Gastrocnemius medialis (tissue), 4 donors: ENCODE data around the gene ACACA. TPM values are rescaled to one million over a fixed set of nuclear protein-coding genes. Genes with fewer than 3 reads are reported as not detected.

Experiments
- ATAC-seq, 2 donors: fragments of 150-250 bp; one replicate each; pipeline ENCODE4 v1.9.1; 2016
- DNase-seq, 2 donors: peaks; one replicate each; pipeline ENCODE4 v3.0.0-alpha.2; 2019
- H3K27ac ChIP-seq, 4 donors: fragments of 200-600 bp; sonication (generic); 1 replicate in 1 of 4; 2 replicates in 3 of 4; pipeline ENCODE4 v1.5.1; 2016 to 2018; ENCODE audit warnings: mild to moderate bottlenecking in 2 of 4, moderate library complexity in 1 of 4
- H3K27me3 ChIP-seq, 3 donors: fragments of 200-600 bp; sonication (generic) in 2 of 3; 1 replicate in 1 of 3; 2 replicates in 2 of 3; pipeline versions ENCODE4 v1.5.1 to v1.6.0; 2016 to 2019; ENCODE audit warnings: mild to moderate bottlenecking in 1 of 3, moderate library complexity in 1 of 3
- H3K36me3 ChIP-seq, 2 donors: fragments of 200-600 bp; sonication (generic) in 1 of 2; one replicate each; pipeline ENCODE4 v1.5.1; 2017 to 2018
- H3K4me1 ChIP-seq, 2 donors: fragments of 200-600 bp; sonication (generic) in 1 of 2; one replicate each; pipeline ENCODE4 v1.5.1; 2016 to 2017; ENCODE audit warnings: mild to moderate bottlenecking in 2 of 2
- H3K4me3 ChIP-seq, 4 donors: fragments of 200-600 bp; sonication (generic) in 3 of 4; 1 replicate in 1 of 4; 2 replicates in 3 of 4; pipeline ENCODE4 v1.5.1; 2016 to 2019; ENCODE audit warnings: mild to moderate bottlenecking in 2 of 4
- H3K9me3 ChIP-seq, 3 donors: fragments of 200-600 bp; sonication (generic) in 2 of 3; 1 replicate in 1 of 3; 2 replicates in 2 of 3; pipeline ENCODE4 v1.5.1; 2016 to 2019
- POLR2A ChIP-seq, 2 donors: fragments of 450-650 bp; IDR thresholded peaks; one replicate each; pipeline ENCODE4 v1.6.1; 2017; ENCODE audit warnings: antibody characterized with exemption in 2 of 2, mild to moderate bottlenecking in 2 of 2, moderate library complexity in 2 of 2
- in situ Hi-C, 4 donors: fragments of 200-750 bp; cut with MboI; loops; one replicate each; pipeline versions ENCODE4 v1.15.0 to v1.8.0; 2017; ENCODE audit warnings: low sequenced_read_pairs in 4 of 4
- intact Hi-C: fragments of 100-400 bp; cut with DNase I; formaldehyde crosslinking; loops from one replicate; pipeline ENCODE4 v1.15.1; 2023; ENCODE audit warnings: low total_unique reads
- total RNA-seq, 4 donors: library from RNA; depleted of rRNA; stranded (reverse); fragments of >200 nt; gene quantifications; one replicate each; pipeline versions ENCODE4 v1.1.0 to v1.2.3, GENCODE V29; 2016
- TF ChIP-seq, protein P1 (sequence below), 5 experiments: fragments of 450-650 bp in 3 of 5; fragments of 200-600 bp in 2 of 5; sonication (generic) in 2 of 5; IDR thresholded peaks in 4 of 5; conservative IDR thresholded peaks in 1 of 5; 1 replicate in 4 of 5; 2 replicates in 1 of 5; pipeline ENCODE4 v1.5.1; 2016 to 2019; ENCODE audit warnings: antibody characterized with exemption in 5 of 5, mild to moderate bottlenecking in 3 of 5, moderate library complexity in 3 of 5

Gene ACACA
- total RNA-seq, 4 donors from 2014 or later, result 13.4 to 28.9 (median 18.9) TPM

DNA sequence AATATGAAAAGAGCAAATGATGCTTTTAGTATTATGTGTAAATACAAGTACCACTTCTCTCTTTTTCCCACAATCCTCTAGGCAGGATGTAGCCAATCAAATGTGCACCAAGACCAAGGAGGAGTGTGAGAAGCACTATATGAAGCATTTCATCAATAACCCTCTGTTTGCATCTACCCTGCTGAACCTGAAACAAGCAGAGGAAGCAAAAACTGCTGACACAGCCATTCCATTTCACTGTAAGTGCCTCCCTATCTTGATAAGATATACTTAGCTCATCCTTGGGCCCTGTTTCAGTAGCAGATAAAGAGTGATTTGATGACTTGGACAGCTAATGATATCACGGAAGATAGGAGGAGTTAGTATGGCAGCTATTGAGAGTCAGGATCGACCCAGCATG lies 33.8 kb upstream of the ACACA start:
- no peak overlapping the region for H3K27ac ChIP-seq
- H3K36me3 ChIP-seq, result peaks cover 5 to 72% of the 10 kb centered on the region in 2 donors
- H3K9me3 ChIP-seq, result no peaks in the 10 kb centered on the region
- intact Hi-C loops (no loop called here), in situ Hi-C loops (no loop called here)
- H3K27me3 ChIP-seq, result no peaks in the 10 kb centered on the region
- DNase-seq, result no peak
- no peak for ATAC-seq
- TF ChIP-seq, protein P1, sequence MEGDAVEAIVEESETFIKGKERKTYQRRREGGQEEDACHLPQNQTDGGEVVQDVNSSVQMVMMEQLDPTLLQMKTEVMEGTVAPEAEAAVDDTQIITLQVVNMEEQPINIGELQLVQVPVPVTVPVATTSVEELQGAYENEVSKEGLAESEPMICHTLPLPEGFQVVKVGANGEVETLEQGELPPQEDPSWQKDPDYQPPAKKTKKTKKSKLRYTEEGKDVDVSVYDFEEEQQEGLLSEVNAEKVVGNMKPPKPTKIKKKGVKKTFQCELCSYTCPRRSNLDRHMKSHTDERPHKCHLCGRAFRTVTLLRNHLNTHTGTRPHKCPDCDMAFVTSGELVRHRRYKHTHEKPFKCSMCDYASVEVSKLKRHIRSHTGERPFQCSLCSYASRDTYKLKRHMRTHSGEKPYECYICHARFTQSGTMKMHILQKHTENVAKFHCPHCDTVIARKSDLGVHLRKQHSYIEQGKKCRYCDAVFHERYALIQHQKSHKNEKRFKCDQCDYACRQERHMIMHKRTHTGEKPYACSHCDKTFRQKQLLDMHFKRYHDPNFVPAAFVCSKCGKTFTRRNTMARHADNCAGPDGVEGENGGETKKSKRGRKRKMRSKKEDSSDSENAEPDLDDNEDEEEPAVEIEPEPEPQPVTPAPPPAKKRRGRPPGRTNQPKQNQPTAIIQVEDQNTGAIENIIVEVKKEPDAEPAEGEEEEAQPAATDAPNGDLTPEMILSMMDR (IDR thresholded peaks at IDR 0.05 in 4 of 5, conservative IDR thresholded peaks at IDR 0.05 in 1 of 5), result no peak
- H3K4me1 ChIP-seq, result no peaks in the 10 kb centered on the region
- no peak overlapping the region for H3K4me3 ChIP-seq

DNA sequence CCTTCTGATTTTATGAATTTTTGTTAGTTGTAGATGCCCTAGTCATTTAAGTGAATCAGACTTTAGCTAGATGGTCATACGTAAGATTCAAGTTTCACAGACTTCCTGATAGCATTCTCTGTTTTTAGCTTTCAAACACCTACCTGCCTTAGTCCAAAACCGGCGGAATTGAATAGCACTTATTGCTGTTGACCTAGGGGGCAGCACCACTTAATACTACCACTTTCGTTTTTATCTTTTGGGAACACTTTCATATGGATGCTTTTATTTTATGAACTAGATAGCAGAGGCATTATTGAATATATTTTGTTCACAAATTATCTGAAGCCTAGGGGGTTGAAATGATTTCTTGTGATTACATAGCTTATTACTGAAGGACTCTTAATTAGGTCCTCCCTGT lies 31.5 kb upstream of the ACACA start:
- Histone ChIP-seq H3K9me3 (no peaks in the 10 kb centered on the region), H3K4me1 (no peaks in the 10 kb centered on the region), H3K27me3 (no peaks in the 10 kb centered on the region), H3K27ac (no peak overlapping the region), H3K4me3 (no peak overlapping the region), H3K36me3 (peaks cover 5 to 51% of the 10 kb centered on the region in 2 donors)
- in situ Hi-C loops, result no loop called here
- no peak for DNase-seq
- ATAC-seq, result no peak
- intact Hi-C loops, result no loop called here
- TF ChIP-seq, protein P1 (IDR thresholded peaks at IDR 0.05 in 4 of 5, conservative IDR thresholded peaks at IDR 0.05 in 1 of 5), result no peak
- no peak for TF ChIP-seq POLR2A (IDR thresholded peaks at IDR 0.05)

DNA sequence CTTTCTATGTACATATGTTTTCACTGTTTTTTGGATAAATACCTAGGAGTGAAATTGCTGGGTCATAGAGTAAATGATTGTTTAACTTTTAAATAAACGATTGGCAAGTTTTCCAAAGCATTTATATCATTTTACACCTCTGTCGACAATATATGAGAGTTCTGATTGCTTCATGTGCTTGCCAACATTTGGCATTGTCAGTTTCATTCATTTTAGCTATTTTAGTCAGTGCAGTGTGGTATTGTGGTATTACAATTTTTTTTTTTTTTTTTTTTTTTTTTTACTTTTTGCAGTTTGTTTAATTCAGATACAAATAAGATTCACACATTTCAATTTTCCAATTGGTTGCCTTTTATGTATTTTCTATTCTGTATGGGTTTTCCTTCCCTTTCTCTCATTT lies 26.0 kb upstream of the ACACA start:
- ATAC-seq (no peak), DNase-seq (no peak)
- H3K27me3 ChIP-seq, result no peaks in the 10 kb centered on the region
- in situ Hi-C loops (no loop called here), intact Hi-C loops (no loop called here)
- no peak overlapping the region for H3K27ac ChIP-seq
- peaks cover 0 to 13% of the 10 kb centered on the region in 2 donors for H3K36me3 ChIP-seq
- H3K4me3 ChIP-seq, result no peak overlapping the region
- TF ChIP-seq POLR2A (IDR thresholded peaks at IDR 0.05), result no peak
- TF ChIP-seq, protein P1 (IDR thresholded peaks at IDR 0.05 in 4 of 5, conservative IDR thresholded peaks at IDR 0.05 in 1 of 5), result no peak
- H3K4me1 ChIP-seq, result peaks cover 0 to 3% of the 10 kb centered on the region in 2 donors
- no peaks in the 10 kb centered on the region for H3K9me3 ChIP-seq

DNA sequence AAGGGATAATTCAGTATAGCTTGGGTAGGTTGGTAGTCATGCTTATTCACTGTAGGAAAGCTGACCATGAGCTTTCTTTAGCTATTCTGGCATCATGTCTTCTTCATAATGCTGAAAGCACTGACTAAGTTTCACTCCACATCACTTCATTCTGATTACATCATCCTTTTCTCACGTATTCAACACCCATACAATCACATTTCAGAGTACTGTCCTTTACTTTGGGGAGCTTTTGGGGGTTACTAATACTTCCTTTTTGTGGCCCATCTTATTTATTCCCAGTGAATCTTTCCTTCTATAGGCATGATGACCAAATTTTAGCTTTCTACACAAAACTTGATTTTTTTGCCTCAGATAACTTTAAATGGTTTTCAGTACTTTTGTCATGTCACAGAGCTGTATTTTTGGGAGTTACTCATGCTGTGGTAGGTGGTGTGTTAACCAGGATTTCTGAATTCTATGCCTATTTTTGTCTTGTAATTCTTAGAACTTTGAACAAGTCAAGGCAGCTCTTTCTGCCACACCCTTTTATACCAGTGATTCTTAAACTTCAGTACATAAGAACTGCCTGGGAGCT lies 23.5 kb upstream of the ACACA start:
- no peak for TF ChIP-seq POLR2A (IDR thresholded peaks at IDR 0.05)
- TF ChIP-seq, protein P1 (IDR thresholded peaks at IDR 0.05 in 4 of 5, conservative IDR thresholded peaks at IDR 0.05 in 1 of 5), result no peak
- intact Hi-C loops, result no loop called here
- Histone ChIP-seq H3K36me3 (peaks cover 0 to 35% of the 10 kb centered on the region in 2 donors), H3K27ac (peak overlapping the region in 1 of 4 donors; percentile 12), H3K4me3 (no peak overlapping the region), H3K9me3 (no peaks in the 10 kb centered on the region), H3K27me3 (no peaks in the 10 kb centered on the region), H3K4me1 (peaks cover 0 to 3% of the 10 kb centered on the region in 2 donors)
- DNase-seq, result no peak
- ATAC-seq, result peak in 1 of 2 donors; percentile 55
- in situ Hi-C loops, result no loop called here

DNA sequence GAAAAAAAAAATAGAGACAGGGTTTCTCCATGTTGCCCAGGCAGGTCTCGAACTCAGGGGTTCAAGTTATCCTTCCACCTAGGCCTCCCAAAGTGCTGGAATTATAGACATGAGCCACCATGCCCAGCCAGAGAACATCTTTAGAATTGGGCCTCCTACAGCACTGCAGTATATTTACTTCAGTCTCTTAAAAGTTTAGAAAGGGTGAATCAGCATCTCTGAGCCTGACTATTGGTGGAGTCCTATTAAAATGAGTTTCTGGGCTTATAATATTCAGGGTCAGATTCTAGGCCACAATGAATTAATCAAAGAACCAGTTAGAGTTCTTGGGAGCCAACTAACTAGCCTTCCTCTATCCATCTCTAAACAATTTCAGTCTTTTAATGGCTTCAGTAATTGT lies 22.8 kb upstream of the ACACA start:
- in situ Hi-C loops, result no loop called here
- TF ChIP-seq POLR2A (IDR thresholded peaks at IDR 0.05), result no peak
- TF ChIP-seq, protein P1 (IDR thresholded peaks at IDR 0.05 in 4 of 5, conservative IDR thresholded peaks at IDR 0.05 in 1 of 5), result no peak
- peaks cover 0 to 3% of the 10 kb centered on the region in 2 donors for H3K4me1 ChIP-seq
- H3K36me3 ChIP-seq, result peaks cover 0 to 42% of the 10 kb centered on the region in 2 donors
- peak overlapping the region in 1 of 4 donors; percentile 1 for H3K27ac ChIP-seq
- no peaks in the 10 kb centered on the region for H3K9me3 ChIP-seq
- intact Hi-C loops, result no loop called here
- no peak for ATAC-seq
- no peak overlapping the region for H3K4me3 ChIP-seq
- no peak for DNase-seq
- H3K27me3 ChIP-seq, result no peaks in the 10 kb centered on the region
